Epithelial cell of esophagus (primary cell): ENCODE data around the gene CCDC33.

Source experiments
- DNase-seq: peaks from one replicate; pipeline ENCODE4 v3.0.0; 2010; ENCODE audit warnings: low read depth
- H3K4me3 ChIP-seq: 2 replicates; pipeline ENCODE4 v1.5.1; 2011; ENCODE audit warnings: mild to moderate bottlenecking, low read length, control low read depth
- CTCF ChIP-seq: IDR thresholded peaks from 2 replicates; pipeline ENCODE4 v1.5.1; 2011; ENCODE audit warnings: low read depth, mild to moderate bottlenecking, low read length, control low read depth, inconsistent platforms; ENCODE audit not compliant: insufficient read depth; ENCODE audit errors: missing control alignments

Gene CCDC33

GRCh38 chr15:74324714-74325113 is 88.6 kb downstream of the CCDC33 start:
- no peak overlapping the region for H3K4me3 ChIP-seq
- no peak for DNase-seq
- no peak for TF ChIP-seq CTCF

GRCh38 chr15:74326746-74327145 is 90.6 kb downstream of the CCDC33 start:
- DNase-seq: no peak
- no peak overlapping the region for H3K4me3 ChIP-seq
- no peak for TF ChIP-seq CTCF

GRCh38 chr15:74327756-74328155 is 91.6 kb downstream of the CCDC33 start:
- H3K4me3 ChIP-seq: no peak overlapping the region
- TF ChIP-seq CTCF: no peak
- DNase-seq: no peak

GRCh38 chr15:74328331-74329056 is 92.4 kb downstream of the CCDC33 start:
- DNase-seq: no peak
- TF ChIP-seq CTCF: no peak
- H3K4me3 ChIP-seq: no peak overlapping the region

GRCh38 chr15:74330861-74331408 is 94.8 kb downstream of the CCDC33 start:
- no peak for TF ChIP-seq CTCF
- no peak overlapping the region for H3K4me3 ChIP-seq
- DNase-seq: no peak

- no peak overlapping the region for H3K4me3 ChIP-seq
- no peak for DNase-seq
- TF ChIP-seq CTCF: no peak
Observed at GRCh38 chr15:74332011-74332410, 95.9 kb downstream of the CCDC33 start.

- no peak for DNase-seq
- TF ChIP-seq CTCF: no peak
- no peak overlapping the region for H3K4me3 ChIP-seq
Observed at GRCh38 chr15:74332611-74333010, 96.5 kb downstream of the CCDC33 start.
